Stimulated activated CD4-positive, alpha-beta T cell treated with anti-CD3 and anti-CD28 coated beads, Interleukin-15, amount 100 ng/mL, for 48 hours (primary cell): ENCODE results near the gene SH3RF2.
"Not testable (repeated sequence)": the region's sequence is repeated elsewhere in the genome, so short reads cannot be mapped to it uniquely, and the experiment has no call there.

Source experiments
- DNase-seq, 2 donors: peaks; one replicate each; pipeline ENCODE4 v3.0.0-alpha.2; 2020; ENCODE audit warnings: low read depth in 2 of 2

SH3RF2 gene

DNA sequence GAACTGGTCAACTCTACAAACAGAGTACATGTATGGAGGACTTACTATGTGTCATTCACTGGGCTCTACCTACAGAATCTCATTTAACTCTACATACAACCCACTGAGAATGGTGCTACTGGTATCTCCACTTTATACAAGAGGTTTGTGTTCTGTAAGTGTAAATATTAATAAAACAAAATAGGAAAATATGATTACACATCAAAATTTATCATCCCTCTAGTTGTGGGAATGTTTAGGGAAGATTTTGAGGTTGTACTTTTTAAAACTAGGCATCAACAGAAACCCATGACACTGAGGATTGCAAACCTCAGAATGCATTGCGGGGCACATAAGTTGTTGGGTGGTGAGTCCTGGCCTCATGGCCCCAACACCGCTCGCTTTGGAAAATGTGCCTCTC lies 11.7 kb downstream of the SH3RF2 start:
- DNase-seq = no peak

GRCh38 chr5:145948921-145949320 lies 12.5 kb downstream of the SH3RF2 start:
- no peak for DNase-seq

- no peak for DNase-seq
These were observed 13.1 kb downstream of the SH3RF2 start for GRCh38 chr5:145949474-145949873.

GRCh38 chr5:145951071-145951470 lies 14.7 kb downstream of the SH3RF2 start:
- no peak for DNase-seq

DNA sequence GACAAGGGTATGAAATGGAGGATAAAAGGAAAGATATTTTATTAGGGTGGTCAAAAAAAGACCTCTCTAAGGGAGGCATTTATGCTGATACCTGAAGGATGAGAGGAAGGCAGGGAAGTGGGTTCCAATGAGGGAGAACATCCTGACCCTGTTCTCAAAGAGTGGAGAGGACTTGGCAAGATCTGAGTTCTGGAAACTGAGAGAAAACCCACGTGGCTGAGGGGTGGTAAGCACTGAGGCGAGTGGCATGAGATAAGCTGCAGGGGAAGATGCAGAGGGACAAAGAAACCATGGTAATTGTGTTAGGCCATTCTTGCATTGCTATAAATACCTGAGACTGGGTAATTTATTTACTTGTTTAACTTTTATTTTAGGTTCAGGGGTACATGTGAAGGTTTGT lies 16.8 kb downstream of the SH3RF2 start:
- DNase-seq = no peak

- not testable (repeated sequence) for DNase-seq
These were observed 17.8 kb downstream of the SH3RF2 start for GRCh38 chr5:145954140-145954539.

DNA sequence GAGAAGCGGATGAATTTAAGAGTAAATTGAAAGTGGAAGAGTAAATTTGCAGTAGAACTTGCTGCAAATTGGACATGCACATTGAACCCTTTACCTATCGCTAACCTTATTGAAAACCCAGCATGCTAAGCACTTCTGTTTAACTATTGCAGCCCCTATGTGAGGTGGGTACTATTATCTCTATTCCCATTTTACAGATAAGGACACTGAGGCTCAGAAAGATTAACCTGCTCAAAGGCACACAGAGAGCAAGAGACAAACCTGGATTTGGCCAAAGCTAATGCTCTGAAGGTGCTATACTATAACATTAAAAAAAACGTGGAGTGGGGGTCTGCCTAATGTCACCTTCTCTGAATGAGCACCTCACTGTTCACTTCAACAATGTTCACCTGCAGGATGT lies 21.0 kb downstream of the SH3RF2 start:
- no peak for DNase-seq

DNA sequence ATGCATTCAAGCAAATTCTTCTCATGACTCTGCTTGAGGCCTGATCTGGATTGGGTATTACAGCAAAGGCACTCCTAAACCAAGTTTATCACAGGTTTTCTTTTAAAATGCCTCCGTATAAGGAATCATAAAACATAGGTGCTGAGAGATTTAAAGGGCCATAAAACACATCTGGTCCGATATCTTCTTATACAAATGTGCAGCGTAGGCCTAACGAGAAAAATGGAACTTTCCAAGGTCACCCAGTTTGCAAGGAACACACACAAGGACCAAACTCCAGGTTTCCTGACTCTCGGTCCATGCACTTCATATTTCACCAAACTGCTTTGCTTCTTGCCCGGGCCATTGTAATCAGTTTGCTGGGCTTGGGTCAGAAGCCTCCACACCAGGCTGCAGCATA lies 22.1 kb downstream of the SH3RF2 start:
- no peak for DNase-seq

DNA sequence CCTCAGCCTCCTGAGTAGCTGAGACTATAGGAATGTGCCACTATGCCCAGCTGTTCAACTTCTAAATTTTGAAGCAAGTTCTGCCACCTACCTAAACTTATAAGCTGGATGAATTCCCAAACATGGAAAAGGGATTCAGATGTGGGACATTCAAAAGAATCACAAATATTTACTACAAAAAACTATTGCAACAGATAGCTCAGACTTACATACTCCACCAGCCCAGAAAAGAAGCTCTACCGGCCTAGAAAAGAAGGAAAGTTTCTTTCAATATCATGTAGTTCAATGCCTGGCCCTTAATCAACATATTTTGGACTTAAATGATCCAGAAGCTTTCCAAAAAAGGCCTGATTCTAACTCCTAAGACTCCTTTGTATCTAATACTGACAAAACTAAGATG lies 23.8 kb downstream of the SH3RF2 start:
- no peak for DNase-seq

DNA sequence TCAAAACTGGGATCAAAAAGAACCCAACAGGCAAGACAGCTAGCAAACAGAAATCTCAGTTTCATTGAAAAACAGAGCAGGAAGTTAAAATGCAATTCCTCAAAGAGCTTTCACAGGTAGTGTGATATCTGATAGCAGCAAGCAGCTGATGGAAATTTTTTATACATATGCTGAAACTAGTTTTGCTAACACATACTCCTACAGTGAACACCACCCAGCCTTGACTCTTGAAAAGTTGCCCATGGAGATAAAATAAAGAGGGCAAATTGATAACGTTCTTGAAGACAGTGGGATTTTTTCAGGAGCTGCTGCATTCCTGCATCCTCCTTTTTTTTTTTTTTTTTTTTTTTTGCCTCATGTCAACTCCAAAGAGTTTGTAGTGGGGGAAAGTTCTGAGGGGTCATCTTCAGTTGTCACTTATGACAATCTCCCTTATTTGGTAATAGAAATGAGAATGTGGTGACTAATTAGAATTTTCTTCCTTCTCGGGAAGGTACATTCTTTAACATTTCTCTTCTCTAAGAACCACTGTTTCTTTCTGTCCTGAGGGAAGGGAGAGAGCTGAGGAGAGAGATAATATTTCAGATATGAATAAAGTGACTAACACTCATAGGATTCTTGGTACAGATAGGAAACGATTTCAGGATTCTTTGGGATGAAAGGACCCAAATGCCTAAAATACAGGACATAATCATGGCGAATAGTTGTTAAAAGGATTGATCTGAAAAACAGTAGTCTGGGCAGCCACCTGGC lies 24.6 kb downstream of the SH3RF2 start:
- no peak for DNase-seq

- no peak for DNase-seq
These were observed 25.6 kb downstream of the SH3RF2 start for GRCh38 chr5:145962001-145962400.

- not testable (repeated sequence) for DNase-seq
These were observed 27.6 kb downstream of the SH3RF2 start for GRCh38 chr5:145964008-145964407.

GRCh38 chr5:145965804-145966203 lies 29.4 kb downstream of the SH3RF2 start:
- no peak for DNase-seq

- DNase-seq = no peak
These were observed 30.9 kb downstream of the SH3RF2 start for GRCh38 chr5:145967296-145967695.

- DNase-seq = no peak
These were observed 32.8 kb downstream of the SH3RF2 start for GRCh38 chr5:145968970-145969713.

DNA sequence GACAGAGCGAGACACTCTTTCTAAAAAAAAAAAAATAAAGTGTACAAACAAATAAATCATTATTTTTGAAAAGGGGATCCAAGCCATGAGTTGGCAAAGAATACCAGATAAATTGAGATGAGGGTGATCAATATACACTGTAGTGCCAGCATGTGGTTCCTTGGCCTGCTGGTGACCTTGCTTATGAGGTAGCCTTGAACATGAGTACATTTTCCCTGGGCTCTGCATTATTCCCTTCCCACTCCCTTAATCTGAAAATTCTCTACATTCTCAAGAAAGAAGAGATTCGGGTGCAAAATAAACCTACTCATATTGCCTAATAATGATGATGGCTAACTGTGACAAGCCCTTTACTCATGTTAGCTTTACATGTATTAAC lies 33.3 kb downstream of the SH3RF2 start:
- DNase-seq = no peak

- no peak for DNase-seq
These were observed 34.7 kb downstream of the SH3RF2 start for GRCh38 chr5:145971108-145971507.

- no peak for DNase-seq
These were observed 35.3 kb downstream of the SH3RF2 start for GRCh38 chr5:145971701-145972100.

DNA sequence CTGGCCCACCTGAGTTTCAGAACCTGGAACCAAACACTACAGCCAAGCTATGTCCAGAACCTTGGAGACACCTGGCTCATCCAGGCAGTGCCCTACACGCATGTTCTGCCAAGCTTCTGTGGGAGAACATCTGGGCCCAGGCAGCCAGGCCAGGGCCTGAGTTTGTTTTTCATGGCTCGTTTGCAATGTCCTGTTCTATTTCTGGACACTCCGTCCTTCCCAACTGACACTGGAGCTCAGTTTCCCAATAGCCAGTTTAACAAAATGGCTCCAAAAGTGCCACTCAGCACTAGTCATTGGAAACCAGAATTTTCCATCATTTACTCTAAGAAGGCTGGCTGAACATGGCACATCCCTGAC lies 38.6 kb downstream of the SH3RF2 start:
- no peak for DNase-seq

GRCh38 chr5:145975361-145976066 lies 39.1 kb downstream of the SH3RF2 start:
- DNase-seq = no peak

DNA sequence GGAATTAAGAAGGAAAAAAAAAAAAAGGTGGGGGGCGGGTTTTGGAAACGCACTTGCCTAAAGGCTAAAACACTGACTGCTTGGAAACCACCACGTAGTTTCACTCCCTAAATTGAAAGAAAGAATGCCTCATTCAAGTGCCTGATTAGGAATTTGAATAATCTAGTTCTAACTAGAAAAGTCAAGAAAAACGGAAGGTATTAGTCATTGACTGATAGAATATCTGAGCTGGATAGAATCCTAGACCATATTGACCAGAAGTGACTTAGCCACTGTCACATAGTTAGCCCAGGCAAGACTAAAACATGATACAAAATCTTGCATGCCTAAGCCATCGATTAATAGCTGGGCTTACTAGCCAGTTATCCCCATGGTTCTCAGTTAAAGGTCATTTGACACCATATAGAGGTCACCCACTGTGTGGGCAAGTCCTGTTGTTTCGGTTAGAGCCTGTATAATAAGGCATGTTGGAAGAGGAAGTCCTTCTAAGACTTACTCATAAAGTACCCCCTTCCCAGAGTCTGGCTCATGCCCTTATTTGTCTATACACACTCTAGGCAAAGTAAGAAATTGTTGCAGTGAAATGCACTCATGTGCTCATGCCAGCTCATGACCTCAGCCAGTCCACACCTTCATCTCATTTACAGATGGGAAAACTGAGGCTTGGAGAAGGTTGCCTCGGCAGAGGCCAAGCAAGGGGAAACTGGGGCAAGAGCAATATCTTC lies 40.2 kb downstream of the SH3RF2 start:
- DNase-seq = no peak

GRCh38 chr5:145978171-145978570 lies 41.8 kb downstream of the SH3RF2 start:
- DNase-seq = no peak
